Nephron progenitor cell (in vitro differentiated cells): ENCODE data around the gene SLC12A5.

Experiments used
- DNase-seq: peaks from one replicate; pipeline ENCODE4 v3.0.0; 2021
- H3K27ac Mint-ChIP-seq: 2 replicates; pipeline ENCODE4 v1.8.0; 2021; ENCODE audit warnings: mild to moderate bottlenecking, moderate library complexity, mixed read lengths
- H3K27me3 Mint-ChIP-seq: 2 replicates; pipeline ENCODE4 v1.8.0; 2021; ENCODE audit warnings: mild to moderate bottlenecking, low read depth, mixed read lengths; ENCODE audit not compliant: poor library complexity
- H3K36me3 Mint-ChIP-seq: 2 replicates; pipeline ENCODE4 v1.8.0; 2021; ENCODE audit warnings: low read depth, mixed read lengths
- H3K4me1 Mint-ChIP-seq: 2 replicates; pipeline ENCODE4 v1.8.0; 2021; ENCODE audit warnings: mixed read lengths
- H3K4me3 Mint-ChIP-seq: 2 replicates; pipeline ENCODE4 v1.8.0; 2021; ENCODE audit warnings: mild to moderate bottlenecking, moderate library complexity, mixed read lengths
- H3K9me3 Mint-ChIP-seq: 2 replicates; pipeline ENCODE4 v1.8.0; 2021; ENCODE audit warnings: mild to moderate bottlenecking, moderate library complexity, mixed read lengths
- TF ChIP-seq, protein P1 (sequence below): fragments of 200-600 bp; sonication (generic); IDR thresholded peaks from 2 replicates; pipeline ENCODE4 v1.5.0; 2021; ENCODE audit warnings: antibody characterized with exemption

SLC12A5 gene

DNA sequence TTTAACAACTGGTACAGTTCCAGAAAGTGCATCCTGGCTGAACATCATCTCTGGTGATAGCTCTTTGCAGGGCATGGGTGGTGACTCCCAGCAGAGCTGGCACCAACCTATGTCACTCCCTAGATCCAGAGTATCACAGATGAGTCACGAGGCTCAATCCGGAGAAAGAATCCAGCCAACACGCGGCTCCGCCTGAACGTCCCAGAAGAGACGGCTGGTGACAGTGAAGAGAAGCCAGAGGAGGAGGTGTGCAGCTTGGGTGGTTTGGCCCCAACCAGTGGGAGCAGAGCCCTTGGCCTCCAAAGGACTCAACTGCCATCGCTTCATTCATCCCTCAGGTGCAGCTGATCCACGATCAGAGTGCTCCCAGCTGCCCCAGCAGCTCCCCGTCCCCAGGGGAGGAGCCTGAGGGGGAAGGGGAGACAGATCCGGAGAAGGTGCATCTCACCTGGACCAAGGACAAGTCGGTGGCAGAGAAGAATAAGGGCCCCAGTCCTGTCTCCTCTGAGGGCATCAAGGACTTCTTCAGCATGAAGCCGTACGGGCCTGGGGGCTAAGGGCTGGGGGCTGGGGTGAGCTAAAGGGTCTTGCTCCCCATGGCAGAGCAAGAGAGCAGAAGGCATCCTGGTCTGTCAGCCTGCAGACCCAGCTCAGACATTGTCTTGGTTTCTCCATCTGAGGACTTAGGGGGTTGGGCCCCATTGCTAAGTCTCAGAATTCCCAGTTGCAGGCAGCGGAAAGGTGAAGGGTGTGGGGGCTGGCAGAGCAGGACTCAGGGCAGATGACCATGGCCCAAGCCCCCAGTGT, 27.2 kb downstream of the SLC12A5 start:
- TF ChIP-seq, protein P1, sequence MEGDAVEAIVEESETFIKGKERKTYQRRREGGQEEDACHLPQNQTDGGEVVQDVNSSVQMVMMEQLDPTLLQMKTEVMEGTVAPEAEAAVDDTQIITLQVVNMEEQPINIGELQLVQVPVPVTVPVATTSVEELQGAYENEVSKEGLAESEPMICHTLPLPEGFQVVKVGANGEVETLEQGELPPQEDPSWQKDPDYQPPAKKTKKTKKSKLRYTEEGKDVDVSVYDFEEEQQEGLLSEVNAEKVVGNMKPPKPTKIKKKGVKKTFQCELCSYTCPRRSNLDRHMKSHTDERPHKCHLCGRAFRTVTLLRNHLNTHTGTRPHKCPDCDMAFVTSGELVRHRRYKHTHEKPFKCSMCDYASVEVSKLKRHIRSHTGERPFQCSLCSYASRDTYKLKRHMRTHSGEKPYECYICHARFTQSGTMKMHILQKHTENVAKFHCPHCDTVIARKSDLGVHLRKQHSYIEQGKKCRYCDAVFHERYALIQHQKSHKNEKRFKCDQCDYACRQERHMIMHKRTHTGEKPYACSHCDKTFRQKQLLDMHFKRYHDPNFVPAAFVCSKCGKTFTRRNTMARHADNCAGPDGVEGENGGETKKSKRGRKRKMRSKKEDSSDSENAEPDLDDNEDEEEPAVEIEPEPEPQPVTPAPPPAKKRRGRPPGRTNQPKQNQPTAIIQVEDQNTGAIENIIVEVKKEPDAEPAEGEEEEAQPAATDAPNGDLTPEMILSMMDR = no peak
- peaks cover 99% of the 10 kb centered on the region for H3K27me3 Mint-ChIP-seq
- peaks cover 11% of the 10 kb centered on the region for H3K4me1 Mint-ChIP-seq
- no peak overlapping the region for H3K4me3 Mint-ChIP-seq
- no peak overlapping the region for H3K27ac Mint-ChIP-seq
- no peak for DNase-seq
- H3K9me3 Mint-ChIP-seq = no peaks in the 10 kb centered on the region
- H3K36me3 Mint-ChIP-seq = peaks cover 21% of the 10 kb centered on the region

DNA sequence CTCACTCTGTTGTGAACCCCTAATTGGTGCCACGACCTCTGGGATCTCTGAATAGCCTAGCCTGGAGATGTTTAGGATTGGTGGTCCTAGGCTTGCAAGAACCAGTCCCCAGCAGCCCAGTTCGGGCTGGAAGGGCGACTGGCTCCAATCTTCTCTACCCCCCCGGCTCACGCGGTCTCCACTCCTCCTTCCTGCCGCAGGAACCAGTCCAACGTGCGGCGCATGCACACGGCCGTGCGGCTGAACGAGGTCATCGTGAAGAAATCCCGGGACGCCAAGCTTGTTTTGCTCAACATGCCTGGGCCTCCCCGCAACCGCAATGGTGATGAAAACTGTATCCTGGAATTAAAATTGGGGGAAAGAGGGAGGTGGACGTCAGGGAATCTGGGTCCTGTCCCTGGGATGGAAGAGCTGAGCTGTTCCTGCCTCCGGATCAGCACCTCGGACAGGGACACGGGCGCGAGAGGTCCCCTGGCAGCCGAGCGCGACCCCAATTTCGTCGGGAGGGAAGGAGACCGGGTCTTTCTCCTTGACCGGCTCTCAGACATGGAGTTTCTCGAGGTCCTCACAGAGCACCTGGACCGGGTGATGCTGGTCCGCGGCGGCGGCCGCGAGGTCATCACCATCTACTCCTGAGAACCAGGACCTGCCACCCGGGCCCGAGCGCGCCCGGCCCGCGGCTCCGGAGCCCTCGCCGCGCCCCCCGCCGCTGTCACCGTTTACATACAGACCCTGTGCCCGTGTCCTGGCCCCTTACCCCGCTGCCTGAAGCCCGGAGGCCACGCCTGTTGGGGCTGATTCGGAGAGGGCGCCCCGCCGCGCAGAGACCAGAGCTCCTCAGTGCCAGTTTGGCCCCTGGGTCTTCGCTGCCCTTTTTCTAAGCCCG, 28.2 kb downstream of the SLC12A5 start:
- H3K4me3 Mint-ChIP-seq = no peak overlapping the region
- TF ChIP-seq, protein P1 = no peak
- peaks cover 31% of the 10 kb centered on the region for H3K36me3 Mint-ChIP-seq
- peaks cover 14% of the 10 kb centered on the region for H3K4me1 Mint-ChIP-seq
- peaks cover 98% of the 10 kb centered on the region for H3K27me3 Mint-ChIP-seq
- peak; percentile 93 for DNase-seq
- H3K27ac Mint-ChIP-seq = no peak overlapping the region
- H3K9me3 Mint-ChIP-seq = no peaks in the 10 kb centered on the region

DNA sequence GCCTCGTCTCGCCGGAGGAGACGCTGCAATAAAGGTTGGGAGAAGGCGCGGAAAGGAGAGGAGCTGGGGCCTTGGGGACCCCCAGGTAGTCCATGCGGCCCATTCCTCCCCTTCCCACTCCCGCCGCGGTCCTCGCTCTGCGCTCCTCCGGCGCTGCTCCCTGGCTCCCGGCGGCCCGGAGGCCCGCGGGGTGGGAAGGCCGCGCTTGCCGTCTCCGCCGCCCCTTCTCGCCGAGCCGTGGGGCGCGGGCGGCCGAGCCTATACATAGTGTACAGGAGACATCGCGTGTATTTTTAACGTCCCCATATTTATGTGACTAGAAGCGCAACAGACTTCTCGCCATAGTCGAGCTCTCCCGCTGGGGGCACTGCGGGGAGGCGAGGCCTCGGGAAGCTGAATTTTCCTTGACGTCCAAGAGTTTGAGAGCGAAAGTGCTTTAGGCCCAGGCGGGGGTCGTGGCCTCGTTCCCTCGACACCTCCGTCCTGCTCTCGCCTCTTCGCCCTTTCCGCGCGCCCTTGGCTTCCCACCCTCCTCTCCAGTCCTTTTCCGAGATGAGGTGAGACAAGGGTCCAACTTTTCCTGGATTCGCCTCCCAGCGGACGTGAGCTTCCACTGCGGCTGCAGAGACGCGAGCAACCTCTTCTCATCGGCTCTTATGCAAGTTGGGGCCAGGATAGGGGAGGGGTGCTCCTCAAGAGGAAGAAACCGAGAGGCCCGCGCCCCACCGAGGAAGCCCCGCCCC, 29.0 kb downstream of the SLC12A5 start:
- TF ChIP-seq, protein P1 = peak; percentile 34
- peaks cover 14% of the 10 kb centered on the region for H3K4me1 Mint-ChIP-seq
- H3K27me3 Mint-ChIP-seq = peaks cover 95% of the 10 kb centered on the region
- H3K9me3 Mint-ChIP-seq = no peaks in the 10 kb centered on the region
- H3K4me3 Mint-ChIP-seq = peak overlapping the region; percentile 60
- no peak overlapping the region for H3K27ac Mint-ChIP-seq
- peaks cover 38% of the 10 kb centered on the region for H3K36me3 Mint-ChIP-seq
- peak; percentile 35 for DNase-seq

DNA sequence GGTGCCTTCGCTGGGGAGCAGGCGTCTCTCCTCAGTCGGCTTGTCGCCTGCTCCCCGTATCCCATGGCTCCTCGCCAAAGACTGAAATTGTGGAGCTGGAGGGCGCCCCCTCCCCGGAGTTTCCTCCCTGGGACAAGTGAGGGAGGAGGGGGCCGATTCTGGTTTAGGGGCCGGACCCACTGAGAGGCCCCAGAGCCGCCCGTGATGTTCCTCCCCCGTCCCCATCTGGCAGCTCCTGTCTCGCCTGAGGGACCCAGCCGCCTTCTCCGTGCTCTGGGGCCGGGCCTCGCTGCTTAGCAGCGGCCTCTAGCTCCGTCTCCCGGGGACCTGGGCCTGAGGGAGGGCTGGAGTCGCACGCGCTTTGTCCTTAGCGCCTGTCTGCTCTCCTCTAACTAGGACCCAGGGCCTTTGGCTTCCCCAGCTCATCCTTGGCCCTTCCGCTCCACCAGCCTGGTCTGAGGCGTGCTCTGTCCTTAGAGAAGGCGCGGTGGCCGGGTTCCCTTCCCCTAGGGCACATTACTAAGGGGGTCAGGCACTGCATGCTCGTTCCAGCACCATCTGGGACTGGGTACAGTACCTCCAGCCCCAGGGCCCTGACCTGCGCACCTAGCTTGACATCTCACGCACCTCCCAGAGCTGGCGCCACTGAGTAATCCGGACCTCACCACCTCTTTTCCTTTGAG, 29.7 kb downstream of the SLC12A5 start:
- peak; percentile 48 for DNase-seq
- no peak overlapping the region for H3K27ac Mint-ChIP-seq
- TF ChIP-seq, protein P1 = no peak
- H3K4me3 Mint-ChIP-seq = peak overlapping the region; percentile 30
- peaks cover 14% of the 10 kb centered on the region for H3K4me1 Mint-ChIP-seq
- peaks cover 44% of the 10 kb centered on the region for H3K36me3 Mint-ChIP-seq
- H3K27me3 Mint-ChIP-seq = peaks cover 88% of the 10 kb centered on the region
- no peaks in the 10 kb centered on the region for H3K9me3 Mint-ChIP-seq

DNA sequence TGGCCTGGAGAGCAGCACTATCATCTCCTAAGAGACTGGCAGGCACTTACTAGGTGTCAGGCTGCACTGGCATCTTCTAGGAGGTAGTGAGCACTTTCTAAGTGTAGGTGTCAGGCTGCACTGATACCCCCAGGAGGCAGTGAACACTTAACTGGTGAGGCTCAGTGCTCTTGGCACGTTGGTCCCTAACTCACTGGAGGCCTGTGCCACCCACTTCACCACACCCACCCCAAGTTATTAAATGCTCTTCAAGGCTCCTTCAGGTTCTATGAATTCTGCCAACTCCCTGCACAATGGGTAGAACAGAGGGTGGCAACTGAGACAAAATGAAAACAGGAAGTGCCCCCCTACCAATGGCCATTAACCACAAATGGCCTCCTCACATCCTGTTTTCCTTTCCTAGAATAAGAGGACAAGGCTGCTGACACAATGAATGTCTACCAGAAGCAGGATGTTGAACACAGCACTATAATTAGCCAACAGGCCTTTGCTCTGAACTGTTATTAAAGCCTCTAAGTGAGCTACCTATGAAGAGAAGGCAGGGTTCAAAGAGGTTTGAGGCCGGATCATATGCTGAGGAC, 31.4 kb downstream of the SLC12A5 start:
- peaks cover 61% of the 10 kb centered on the region for H3K36me3 Mint-ChIP-seq
- TF ChIP-seq, protein P1 = no peak
- peaks cover 71% of the 10 kb centered on the region for H3K27me3 Mint-ChIP-seq
- H3K4me1 Mint-ChIP-seq = peaks cover 14% of the 10 kb centered on the region
- no peaks in the 10 kb centered on the region for H3K9me3 Mint-ChIP-seq
- DNase-seq = no peak
- no peak overlapping the region for H3K4me3 Mint-ChIP-seq
- H3K27ac Mint-ChIP-seq = no peak overlapping the region
